ENCODE results near the gene GPD1.
"Not testable (repeated sequence)": the region's sequence is repeated elsewhere in the genome, so short reads cannot be mapped to it uniquely, and the experiment has no call there.

Gene GPD1

DNA sequence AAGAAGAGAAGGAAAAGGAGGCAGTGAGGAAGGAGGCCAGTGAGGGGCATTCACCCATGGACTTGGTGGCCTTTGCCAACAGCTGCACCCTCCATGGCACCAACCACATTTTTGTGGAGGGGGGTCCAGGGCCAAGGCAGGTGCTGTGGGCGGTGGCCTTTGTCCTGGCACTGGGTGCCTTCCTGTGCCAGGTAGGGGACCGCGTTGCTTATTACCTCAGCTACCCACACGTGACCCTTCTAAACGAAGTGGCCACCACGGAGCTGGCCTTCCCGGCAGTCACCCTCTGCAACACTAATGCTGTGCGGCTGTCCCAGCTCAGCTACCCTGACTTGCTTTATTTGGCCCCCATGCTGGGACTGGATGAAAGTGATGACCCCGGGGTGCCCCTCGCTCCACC is 30.1 kb upstream of the GPD1 start:
- DNase-seq (ENCODE audit: low spot score) = no peak

- DNase-seq (ENCODE audit: low spot score) = peak; percentile 93
Observed at GRCh38 chr12:50074936-50075807, 28.6 kb upstream of the GPD1 start.

- no peak for DNase-seq (ENCODE audit: low spot score)
Observed at GRCh38 chr12:50075808-50076170, 28.0 kb upstream of the GPD1 start.

GRCh38 chr12:50077099-50077498 is 26.7 kb upstream of the GPD1 start:
- DNase-seq (ENCODE audit: low spot score) = no peak

GRCh38 chr12:50078281-50078680 is 25.5 kb upstream of the GPD1 start:
- DNase-seq (ENCODE audit: low spot score) = no peak

DNA sequence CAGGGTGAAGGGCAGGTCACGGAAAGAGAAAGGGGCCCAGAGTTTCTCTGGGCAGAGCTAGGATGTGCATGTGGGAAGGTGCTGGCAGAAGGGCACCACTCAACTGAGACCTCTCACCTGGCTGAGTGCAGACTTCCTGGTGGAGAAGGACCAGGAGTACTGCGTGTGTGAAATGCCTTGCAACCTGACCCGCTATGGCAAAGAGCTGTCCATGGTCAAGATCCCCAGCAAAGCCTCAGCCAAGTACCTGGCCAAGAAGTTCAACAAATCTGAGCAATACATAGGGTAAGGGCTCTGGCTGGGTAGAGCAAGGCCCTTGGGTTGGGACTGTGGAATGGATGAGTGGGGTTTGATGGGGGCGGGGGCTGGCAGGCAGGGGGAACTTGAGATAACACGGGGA is 24.0 kb upstream of the GPD1 start:
- DNase-seq (ENCODE audit: low spot score) = no peak

DNA sequence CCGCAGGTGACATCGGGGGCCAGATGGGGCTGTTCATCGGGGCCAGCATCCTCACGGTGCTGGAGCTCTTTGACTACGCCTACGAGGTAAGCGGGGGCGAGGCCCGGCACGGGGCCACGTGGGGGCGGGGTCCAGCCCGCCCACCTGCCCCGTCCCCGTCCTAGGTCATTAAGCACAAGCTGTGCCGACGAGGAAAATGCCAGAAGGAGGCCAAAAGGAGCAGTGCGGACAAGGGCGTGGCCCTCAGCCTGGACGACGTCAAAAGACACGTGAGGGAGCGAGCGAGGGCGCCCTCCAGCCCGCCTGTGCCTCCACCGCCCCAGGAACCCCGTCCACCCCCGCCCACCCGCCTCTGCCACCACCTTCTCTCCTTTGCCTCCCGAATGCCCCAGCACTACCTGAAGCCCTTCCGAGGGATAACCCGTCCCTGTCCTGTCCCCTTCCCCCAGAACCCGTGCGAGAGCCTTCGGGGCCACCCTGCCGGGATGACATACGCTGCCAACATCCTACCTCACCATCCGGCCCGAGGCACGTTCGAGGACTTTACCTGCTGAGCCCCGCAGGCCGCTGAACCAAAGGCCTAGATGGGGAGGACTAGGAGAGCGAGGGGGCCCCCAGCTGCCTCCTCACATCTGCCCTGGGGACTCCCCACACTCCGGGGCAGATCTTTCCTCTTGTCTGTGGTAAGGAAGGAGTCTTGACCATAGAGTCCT is 22.6 kb upstream of the GPD1 start:
- peak; percentile 44 for DNase-seq (ENCODE audit: low spot score)

DNA sequence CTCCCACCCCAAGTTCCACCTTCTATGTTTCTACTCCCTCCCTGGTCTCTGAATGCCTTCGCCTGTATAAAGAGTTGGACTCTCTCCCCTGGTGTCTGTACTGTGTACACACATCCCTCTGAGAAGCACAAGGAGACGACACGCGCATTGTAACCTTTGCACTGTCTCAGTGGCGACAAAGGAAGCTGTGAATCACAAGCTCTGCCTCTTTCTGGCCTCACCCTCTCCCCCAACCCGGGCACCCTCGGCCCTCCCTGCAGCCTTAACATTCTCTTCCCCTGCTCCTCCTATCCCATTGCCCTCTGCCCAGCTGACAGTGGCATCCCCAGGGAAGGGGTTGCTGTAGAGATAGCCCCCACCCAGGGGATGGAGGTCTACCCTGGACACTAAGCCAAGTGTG is 21.2 kb upstream of the GPD1 start:
- no peak for DNase-seq (ENCODE audit: low spot score)

- DNase-seq (ENCODE audit: low spot score) = no peak
Observed at GRCh38 chr12:50083301-50083700, 20.5 kb upstream of the GPD1 start.

- DNase-seq (ENCODE audit: low spot score) = not testable (repeated sequence)
Observed at GRCh38 chr12:50084409-50084774, 19.4 kb upstream of the GPD1 start.

GRCh38 chr12:50084775-50085614 is 18.8 kb upstream of the GPD1 start, which contains the start of gene SMARCD1:
TSS of gene SMARCD1 (plus strand) at chr12:50085342. CDS start at chr12:50085370, 28 bp downstream.
- DNase-seq (ENCODE audit: low spot score) = peak; percentile 94

- no peak for DNase-seq (ENCODE audit: low spot score)
Observed at GRCh38 chr12:50085615-50086072, 18.2 kb upstream of the GPD1 start.

- no peak for DNase-seq (ENCODE audit: low spot score)
Observed at GRCh38 chr12:50086148-50086547, 17.7 kb upstream of the GPD1 start.

GRCh38 chr12:50087151-50087550 is 16.7 kb upstream of the GPD1 start:
- no peak for DNase-seq (ENCODE audit: low spot score)

DNA sequence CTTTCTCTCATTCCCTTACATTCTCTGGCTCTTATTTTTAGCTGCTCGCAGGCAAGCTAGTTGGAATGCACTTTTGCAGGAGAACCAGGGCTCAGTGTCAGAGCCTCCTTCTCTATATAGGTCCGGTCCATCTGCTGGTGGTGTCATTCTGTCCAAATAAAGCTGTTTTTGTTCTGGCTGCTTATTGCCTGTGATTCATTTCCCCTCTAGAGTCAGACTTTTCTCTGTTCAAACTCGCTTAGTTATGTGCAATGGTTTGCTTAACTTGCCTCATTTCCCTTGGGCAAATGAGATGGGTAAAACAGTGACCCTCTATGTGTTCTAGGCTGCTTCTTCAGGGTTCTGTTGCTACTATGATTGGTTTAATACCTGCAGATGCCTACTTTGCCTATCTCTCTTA is 15.8 kb upstream of the GPD1 start:
- DNase-seq (ENCODE audit: low spot score) = no peak

DNA sequence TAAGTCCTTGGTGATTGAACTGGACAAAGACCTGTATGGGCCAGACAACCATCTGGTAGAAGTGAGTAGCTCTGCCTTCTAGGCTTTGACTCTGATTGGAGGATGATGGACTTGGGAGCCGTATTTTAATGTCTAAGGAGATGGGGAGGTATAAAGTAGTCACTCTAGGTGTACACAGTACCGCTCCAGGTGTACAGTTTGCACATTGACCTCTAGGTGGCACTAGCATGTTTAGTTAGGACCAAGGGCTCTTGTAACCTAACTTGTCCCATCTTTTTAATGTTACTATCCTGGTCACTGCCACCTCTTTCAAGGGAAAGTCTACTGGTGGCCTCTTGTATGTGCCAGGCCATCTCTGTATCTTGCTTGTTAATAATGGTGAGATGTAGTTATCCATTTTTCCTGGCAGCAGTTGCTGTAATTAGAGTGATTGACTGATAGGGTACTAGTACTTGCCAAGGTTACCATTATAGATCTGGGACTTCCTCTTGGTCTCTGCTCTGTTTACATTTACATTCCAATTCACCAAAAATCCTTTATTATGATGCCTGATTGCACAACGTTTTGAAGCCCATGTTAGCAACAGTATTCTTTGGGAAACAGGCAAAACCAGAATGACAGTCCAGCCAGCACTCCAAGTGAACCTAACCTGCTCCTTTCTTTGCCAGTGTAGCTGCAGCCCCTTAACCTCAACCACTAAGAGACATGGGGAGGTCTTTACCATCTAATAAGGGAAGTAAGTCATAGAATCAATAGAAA is 15.1 kb upstream of the GPD1 start:
- DNase-seq (ENCODE audit: low spot score) = peak; percentile 57

DNA sequence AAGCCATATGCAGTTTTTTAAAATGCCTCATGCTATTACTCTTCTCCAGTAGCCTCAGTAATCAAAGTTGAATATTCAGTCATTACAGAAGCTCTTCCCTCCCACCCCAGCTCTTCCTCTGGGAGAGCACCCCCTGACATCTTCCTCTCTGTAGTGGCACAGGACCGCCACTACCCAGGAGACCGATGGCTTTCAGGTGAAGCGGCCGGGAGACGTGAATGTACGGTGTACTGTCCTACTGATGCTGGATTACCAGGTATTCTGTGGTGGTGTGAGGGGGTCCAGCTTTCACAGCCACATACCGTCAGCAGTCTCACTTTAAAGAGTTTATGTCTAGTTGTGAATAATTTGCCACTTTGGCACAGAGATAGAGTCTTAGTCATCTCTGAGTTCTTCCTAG is 14.1 kb upstream of the GPD1 start:
- DNase-seq (ENCODE audit: low spot score) = no peak

- DNase-seq (ENCODE audit: low spot score) = no peak
Observed at GRCh38 chr12:50090391-50090790, 13.4 kb upstream of the GPD1 start.

DNA sequence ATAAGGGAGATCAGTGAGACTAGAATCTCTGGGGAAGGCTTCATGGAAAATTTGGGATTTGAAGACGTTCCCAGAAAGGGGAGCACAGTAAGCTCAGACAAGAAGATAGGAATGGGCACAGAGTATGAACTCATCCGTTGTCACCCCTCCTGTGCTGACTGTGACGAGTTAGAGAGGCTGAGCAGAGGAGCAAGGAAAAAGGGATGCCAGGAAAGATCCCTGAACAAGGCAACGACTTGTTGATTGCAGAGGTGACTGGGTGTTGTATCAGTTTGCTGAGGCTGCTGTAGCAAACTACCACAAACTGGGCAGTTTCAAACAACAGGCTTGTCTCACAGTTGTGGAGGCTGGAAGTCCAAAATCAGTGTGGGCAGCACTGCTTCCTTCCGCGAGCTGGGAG is 5.9 kb upstream of the GPD1 start:
- no peak for DNase-seq (ENCODE audit: low spot score)

GRCh38 chr12:50099302-50100008 is 4.4 kb upstream of the GPD1 start:
- no peak for DNase-seq (ENCODE audit: low spot score)

DNA sequence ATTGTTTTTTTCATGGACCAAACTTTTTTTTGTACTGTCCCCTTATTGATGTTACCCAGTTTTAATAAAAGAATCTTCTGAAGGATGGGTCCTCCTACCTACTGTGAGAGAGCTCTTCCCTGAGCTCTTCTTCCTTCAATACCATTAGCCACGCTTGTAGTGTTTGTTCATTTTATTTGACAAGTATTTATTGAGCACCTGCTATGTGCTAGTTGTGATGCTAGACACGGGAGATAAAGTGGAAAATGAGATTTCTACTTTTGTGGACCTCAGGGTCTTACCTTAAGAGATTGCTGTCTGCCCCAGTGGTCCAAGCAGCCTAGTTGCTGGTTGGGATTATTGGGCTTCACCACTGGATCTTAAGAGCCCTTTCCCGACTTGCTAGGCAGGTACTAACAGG is 3.2 kb upstream of the GPD1 start:
- DNase-seq (ENCODE audit: low spot score) = no peak

All from iPS-NIHi11 (cell line).